Measurements from ENCODE around the gene FAM124A.

DNA sequence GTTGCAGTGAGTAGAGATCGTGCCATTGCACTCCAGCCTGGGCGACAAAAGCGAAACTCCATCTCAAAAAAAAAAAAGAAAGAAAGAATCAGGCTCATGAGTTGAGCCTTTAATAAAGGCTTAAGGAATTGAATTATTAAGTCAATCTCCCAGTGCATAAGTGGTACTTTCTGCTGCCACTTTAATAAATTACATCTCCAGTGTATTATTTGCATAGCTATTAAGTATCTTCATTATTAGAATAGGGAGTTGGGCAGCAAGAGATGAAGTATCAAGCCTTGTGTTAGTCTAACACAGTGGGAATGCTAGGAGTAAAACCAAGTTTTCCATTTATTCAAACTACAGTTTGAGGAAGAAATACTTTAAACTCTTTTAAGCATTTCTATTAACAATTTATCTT lies 15.6 kb upstream of the FAM124A start:
- TF ChIP-seq GATA2 (IDR thresholded peaks at IDR 0.05; ENCODE audit: low read depth, low read length), result no peak
- TF ChIP-seq GATA3 (IDR thresholded peaks at IDR 0.05; ENCODE audit: low read depth, low read length), result no peak

Measured in SH-SY5Y (cell line).